HG02852 (cell line): Measurements from ENCODE around the gene PDCD11.
"Not testable (repeated sequence)": the region's sequence is repeated elsewhere in the genome, so short reads cannot be mapped to it uniquely, and the experiment has no call there.

ENCODE experiments used
- ATAC-seq: cut with Tn5 transposase; IDR thresholded peaks from one replicate; pipeline ENCODE4 v1.9.1; 2021; ENCODE audit warnings: mild to moderate bottlenecking, moderate library complexity; ENCODE audit not compliant: unreplicated experiment

Gene PDCD11

GRCh38 chr10:103470761-103471653 lies 74.6 kb downstream of the PDCD11 start:
- peak; percentile 77 for ATAC-seq

GRCh38 chr10:103472005-103472404 lies 75.6 kb downstream of the PDCD11 start:
- peak; percentile 32 for ATAC-seq

DNA sequence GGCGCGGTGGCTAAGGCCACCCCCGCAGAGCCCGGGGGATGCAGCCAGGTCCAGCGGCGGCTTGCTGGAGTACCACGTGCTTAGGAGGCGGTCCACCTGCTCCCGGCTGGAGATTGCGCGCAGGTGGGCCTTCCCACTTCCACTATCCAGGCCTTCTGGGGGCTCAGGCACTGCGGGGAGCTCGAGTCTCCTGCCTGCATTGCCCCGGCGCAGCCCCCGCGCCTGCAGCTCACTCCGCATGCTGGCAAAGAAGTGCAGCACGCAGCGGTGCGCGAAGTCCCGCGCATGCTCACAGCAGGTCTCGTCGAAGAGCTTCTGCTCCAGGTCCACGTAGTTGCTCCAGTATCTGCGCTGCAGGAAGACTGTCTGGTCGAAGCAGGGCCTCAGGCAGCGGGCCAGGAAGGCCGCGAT lies 76.8 kb downstream of the PDCD11 start:
- ATAC-seq, result no peak

DNA sequence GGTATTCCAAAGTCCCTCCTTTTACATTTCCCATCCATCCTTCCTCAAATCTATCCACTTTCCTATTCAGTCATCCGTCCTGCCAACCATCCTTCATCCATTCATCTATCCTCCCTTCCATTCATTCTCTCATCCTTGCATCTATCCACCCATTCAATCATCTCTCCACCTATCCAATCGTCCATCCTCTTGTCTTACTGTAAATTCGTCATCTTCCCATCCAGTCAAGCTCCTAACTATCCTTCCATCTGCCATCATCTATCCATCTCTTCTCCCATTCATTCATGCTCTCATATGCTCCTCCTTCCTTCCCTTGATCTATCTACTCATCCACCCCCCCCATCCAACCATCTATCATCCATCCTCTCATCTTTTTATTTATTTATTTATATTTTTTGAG lies 77.7 kb downstream of the PDCD11 start:
- ATAC-seq, result no peak

GRCh38 chr10:103475437-103475836 lies 79.0 kb downstream of the PDCD11 start:
- no peak for ATAC-seq

GRCh38 chr10:103476046-103476768 lies 79.8 kb downstream of the PDCD11 start:
- ATAC-seq, result no peak

DNA sequence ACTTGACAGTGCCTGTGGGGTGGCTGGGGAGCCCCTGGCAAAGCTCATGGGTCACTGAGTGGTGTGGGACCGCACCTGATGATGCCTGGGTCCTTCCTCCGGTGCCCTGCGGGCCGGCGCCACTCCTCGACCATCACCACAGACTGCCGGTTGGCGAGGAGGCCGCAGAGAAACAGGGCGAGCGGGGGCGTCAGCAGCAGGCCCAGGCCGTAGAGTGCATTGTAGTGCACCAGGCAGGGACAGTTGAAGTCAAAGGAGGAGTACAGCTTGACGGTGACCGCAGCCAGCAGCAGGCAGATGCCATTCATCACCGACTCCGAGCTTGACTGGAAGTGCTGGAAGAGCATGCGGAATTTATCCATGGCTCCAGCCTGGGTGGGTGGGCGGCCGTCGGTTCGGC lies 82.2 kb downstream of the PDCD11 start:
- no peak for ATAC-seq

DNA sequence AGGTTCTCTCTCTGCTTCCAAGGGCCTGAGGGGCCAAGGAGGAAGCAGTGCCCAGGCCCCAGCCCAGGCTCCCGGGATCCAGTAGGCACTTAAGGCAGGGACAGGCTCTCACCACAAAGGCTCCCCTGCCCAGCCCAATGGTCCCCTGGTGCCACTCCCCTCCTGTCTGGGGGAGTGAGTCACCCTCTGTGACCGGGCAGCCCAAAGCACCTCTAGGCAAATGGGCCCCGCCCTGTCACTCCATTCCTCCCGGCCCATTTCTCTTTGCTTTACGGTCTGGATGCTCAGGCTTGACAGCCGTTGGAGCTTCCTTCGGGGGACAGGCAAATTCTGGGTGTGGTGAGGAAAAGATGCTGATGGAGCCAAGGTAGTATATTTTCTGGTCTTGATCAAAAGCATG lies 82.7 kb downstream of the PDCD11 start, which contains the start of gene CALHM3:
CALHM3 (minus strand) TSS at position 106 of the 400 bp plus-strand sequence. CDS start 208 bp downstream, outside the sequence.
- no peak for ATAC-seq

DNA sequence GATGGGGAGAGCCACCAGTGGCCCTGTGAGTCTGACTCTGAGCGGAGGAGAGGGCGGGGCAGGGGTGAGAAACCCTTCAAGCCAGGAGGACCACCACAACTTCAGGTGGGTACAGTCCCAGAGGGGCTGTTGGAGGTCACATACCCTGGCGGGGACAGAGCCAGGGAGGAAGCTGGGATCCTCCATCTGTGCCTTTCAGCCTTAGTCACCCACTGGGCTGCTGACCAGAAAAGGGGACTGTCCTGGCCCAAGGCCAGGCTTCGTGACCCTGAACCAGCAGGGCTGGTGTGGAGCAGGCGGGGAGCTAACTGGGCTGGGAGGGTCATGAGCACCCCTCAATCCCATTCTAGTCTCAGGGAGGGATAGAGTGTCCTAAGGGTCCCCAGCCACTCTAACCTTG lies 84.1 kb downstream of the PDCD11 start:
- no peak for ATAC-seq

- ATAC-seq, result no peak
Observed at GRCh38 chr10:103481974-103482531, 85.6 kb downstream of the PDCD11 start.

DNA sequence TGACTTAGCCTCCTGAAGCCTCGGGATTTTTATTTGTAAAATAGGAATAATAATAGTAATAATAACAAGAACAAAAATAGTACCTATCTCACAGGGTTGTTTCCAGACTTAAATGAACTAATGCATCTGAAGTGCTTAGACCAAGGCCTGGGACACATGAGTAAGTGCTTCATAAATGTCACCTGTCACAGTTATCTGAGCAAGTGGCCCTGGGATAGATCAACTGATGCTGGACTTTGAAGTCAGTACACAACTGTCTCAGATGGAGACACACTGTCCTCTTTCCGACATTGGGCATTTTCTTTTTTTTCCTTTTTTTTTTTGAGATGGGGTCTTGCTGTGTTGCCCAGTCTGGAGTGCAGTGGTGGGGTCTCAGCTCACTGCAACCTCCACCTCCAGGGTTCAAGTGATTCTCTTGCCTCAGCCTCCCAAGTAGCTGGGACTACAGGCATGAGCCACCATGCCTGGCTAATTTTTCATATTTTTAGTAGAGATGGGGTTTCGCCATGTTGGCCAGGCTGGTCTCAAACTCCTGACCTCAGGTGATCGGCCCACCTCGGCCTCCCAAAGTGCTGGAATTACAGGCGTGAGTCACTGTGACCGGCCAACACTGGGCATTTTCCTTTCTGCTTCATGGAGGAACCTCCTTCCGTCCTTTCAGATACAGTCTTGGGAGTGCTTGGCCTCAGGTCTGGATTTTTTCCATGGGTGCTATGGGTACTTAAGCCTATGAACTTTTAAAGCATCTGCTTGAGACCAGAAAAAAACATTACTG lies 90.4 kb downstream of the PDCD11 start:
- ATAC-seq, result not testable (repeated sequence)

DNA sequence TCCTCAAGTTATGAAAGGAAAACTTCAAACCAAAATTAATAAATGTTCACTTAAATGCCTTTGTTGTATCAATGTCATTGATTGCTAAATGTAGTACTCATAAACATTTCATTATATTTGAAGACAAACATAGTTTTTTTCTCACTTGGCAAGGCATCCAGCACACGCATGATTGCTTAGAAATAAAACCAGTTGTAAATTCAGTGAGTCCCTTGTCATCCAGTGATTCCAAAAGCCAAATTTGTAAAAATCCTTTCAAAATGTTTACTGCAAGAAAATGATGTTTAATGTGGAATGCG lies 90.9 kb downstream of the PDCD11 start:
- ATAC-seq, result no peak

- peak; percentile 11 for ATAC-seq
Observed at GRCh38 chr10:103490986-103491314, 94.5 kb downstream of the PDCD11 start.

- ATAC-seq, result no peak
Observed at GRCh38 chr10:103491729-103492364, 95.4 kb downstream of the PDCD11 start.

GRCh38 chr10:103492655-103493261 lies 96.3 kb downstream of the PDCD11 start:
- no peak for ATAC-seq

DNA sequence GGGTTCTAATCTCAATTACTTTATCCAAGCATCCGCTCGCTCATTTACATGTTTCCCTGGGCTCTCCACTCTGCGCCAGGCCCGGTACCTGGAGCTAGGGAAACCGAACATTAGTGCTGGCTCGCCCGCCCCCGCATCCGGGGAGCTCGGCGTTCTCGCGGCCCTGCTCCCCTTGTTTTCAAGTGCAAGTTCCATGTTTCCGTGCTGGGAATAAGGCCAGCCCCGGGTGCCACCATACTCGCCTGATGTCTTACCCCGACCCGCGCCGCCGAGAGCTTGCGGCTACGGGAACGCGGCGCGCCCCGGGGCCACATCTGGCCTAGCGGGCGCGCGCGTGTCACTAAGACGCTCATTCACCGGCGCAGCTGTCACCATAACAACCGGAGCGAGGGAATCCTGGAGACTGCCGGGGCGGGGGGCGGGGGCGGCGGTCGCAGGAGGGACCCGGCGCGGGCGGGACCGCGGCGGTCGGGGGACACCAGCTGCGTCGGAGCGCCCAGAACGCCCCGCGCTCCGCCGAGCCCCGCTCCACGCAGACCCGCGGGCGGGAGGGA lies 97.0 kb downstream of the PDCD11 start, which contains the start of gene NEURL1:
NEURL1 (plus strand) TSS at position 344 of the 554 bp plus-strand sequence. CDS start 683 bp downstream, outside the sequence.
- no peak for ATAC-seq

GRCh38 chr10:103493916-103494877 lies 97.8 kb downstream of the PDCD11 start:
- no peak for ATAC-seq

GRCh38 chr10:103495321-103495720 lies 98.9 kb downstream of the PDCD11 start:
- no peak for ATAC-seq
